ENCODE measurements around the gene GPR62.
"Not testable (repeated sequence)": the region's sequence is repeated elsewhere in the genome, so short reads cannot be mapped to it uniquely, and the experiment has no call there.

Gene GPR62

GRCh38 chr3:51955175-51955892, at the start of gene GPR62:
Gene GPR62 (plus strand): TSS chr3:51955381. CDS start chr3:51955653, 272 bp downstream.
- no peak for DNase-seq
- in situ Hi-C loops (cut with MboI; ENCODE audit: low pct_unique_long_range_greater_than_20kb, low sequenced_read_pairs), result no loop called here

GRCh38 chr3:51908026-51908425, 47.2 kb upstream of the GPR62 start:
- in situ Hi-C loops (cut with MboI; ENCODE audit: low pct_unique_long_range_greater_than_20kb, low sequenced_read_pairs), result no loop called here

GRCh38 chr3:51916418-51916817, 38.8 kb upstream of the GPR62 start:
- in situ Hi-C loops (cut with MboI; ENCODE audit: low pct_unique_long_range_greater_than_20kb, low sequenced_read_pairs), result no loop called here
- no peak for DNase-seq

More at GRCh38 chr3:51908026-51908425, 47.2 kb upstream of the GPR62 start:
- DNase-seq, result no peak

GRCh38 chr3:51921081-51921578, 34.1 kb upstream of the GPR62 start:
- in situ Hi-C loops (cut with MboI; ENCODE audit: low pct_unique_long_range_greater_than_20kb, low sequenced_read_pairs), result no loop called here
- DNase-seq, result no peak

GRCh38 chr3:51927061-51927977, 27.9 kb upstream of the GPR62 start:
- in situ Hi-C loops (cut with MboI; ENCODE audit: low pct_unique_long_range_greater_than_20kb, low sequenced_read_pairs), result no loop called here
- no peak for DNase-seq

- DNase-seq, result no peak
- in situ Hi-C loops (cut with MboI; ENCODE audit: low pct_unique_long_range_greater_than_20kb, low sequenced_read_pairs), result no loop called here
Observed at GRCh38 chr3:51928438-51928837, 26.7 kb upstream of the GPR62 start.

- in situ Hi-C loops (cut with MboI; ENCODE audit: low pct_unique_long_range_greater_than_20kb, low sequenced_read_pairs); DNase-seq: not testable (repeated sequence)
Observed at GRCh38 chr3:51928981-51929380, 26.2 kb upstream of the GPR62 start.

- peak; percentile 80 for DNase-seq
- in situ Hi-C loops (cut with MboI; ENCODE audit: low pct_unique_long_range_greater_than_20kb, low sequenced_read_pairs), result no loop called here
Observed at GRCh38 chr3:51929420-51930003, 25.7 kb upstream of the GPR62 start.

- DNase-seq, result no peak
- in situ Hi-C loops (cut with MboI; ENCODE audit: low pct_unique_long_range_greater_than_20kb, low sequenced_read_pairs), result no loop called here
Observed at GRCh38 chr3:51930439-51930838, 24.7 kb upstream of the GPR62 start.

GRCh38 chr3:51931756-51932155, 23.4 kb upstream of the GPR62 start:
- DNase-seq, result no peak
- in situ Hi-C loops (cut with MboI; ENCODE audit: low pct_unique_long_range_greater_than_20kb, low sequenced_read_pairs), result no loop called here

- in situ Hi-C loops (cut with MboI; ENCODE audit: low pct_unique_long_range_greater_than_20kb, low sequenced_read_pairs), result no loop called here
- no peak for DNase-seq
Observed at GRCh38 chr3:51932471-51933370, 22.5 kb upstream of the GPR62 start.

- DNase-seq, result no peak
- in situ Hi-C loops (cut with MboI; ENCODE audit: low pct_unique_long_range_greater_than_20kb, low sequenced_read_pairs), result no loop called here
Observed at GRCh38 chr3:51933471-51934138, 21.6 kb upstream of the GPR62 start.

GRCh38 chr3:51934139-51934850, 20.9 kb upstream of the GPR62 start:
- no peak for DNase-seq
- in situ Hi-C loops (cut with MboI; ENCODE audit: low pct_unique_long_range_greater_than_20kb, low sequenced_read_pairs), result no loop called here

- DNase-seq, result no peak
- in situ Hi-C loops (cut with MboI; ENCODE audit: low pct_unique_long_range_greater_than_20kb, low sequenced_read_pairs), result no loop called here
Observed at GRCh38 chr3:51934991-51935885, 19.9 kb upstream of the GPR62 start.

GRCh38 chr3:51935886-51936755, 19.1 kb upstream of the GPR62 start:
- DNase-seq, result no peak
- in situ Hi-C loops (cut with MboI; ENCODE audit: low pct_unique_long_range_greater_than_20kb, low sequenced_read_pairs), result no loop called here

GRCh38 chr3:51937014-51937413, 18.2 kb upstream of the GPR62 start:
- in situ Hi-C loops (cut with MboI; ENCODE audit: low pct_unique_long_range_greater_than_20kb, low sequenced_read_pairs), result no loop called here
- no peak for DNase-seq
